IPS-18c (cell line): Measurements from ENCODE around the gene ATG101.
"Not testable (repeated sequence)": the region's sequence is repeated elsewhere in the genome, so short reads cannot be mapped to it uniquely, and the experiment has no call there.

ENCODE experiments used
- H3K4me3 ChIP-seq: 2 replicates; pipeline ENCODE4 v1.7.0; 2013; ENCODE audit warnings: low read depth, mild to moderate bottlenecking, low read length, moderate library complexity; ENCODE audit not compliant: insufficient read depth
- H3K9me3 ChIP-seq: one replicate; pipeline ENCODE4 v1.6.1; 2013; ENCODE audit warnings: mild to moderate bottlenecking, low read length, moderate library complexity; ENCODE audit not compliant: control insufficient read depth, insufficient read depth

The ATG101 gene

DNA sequence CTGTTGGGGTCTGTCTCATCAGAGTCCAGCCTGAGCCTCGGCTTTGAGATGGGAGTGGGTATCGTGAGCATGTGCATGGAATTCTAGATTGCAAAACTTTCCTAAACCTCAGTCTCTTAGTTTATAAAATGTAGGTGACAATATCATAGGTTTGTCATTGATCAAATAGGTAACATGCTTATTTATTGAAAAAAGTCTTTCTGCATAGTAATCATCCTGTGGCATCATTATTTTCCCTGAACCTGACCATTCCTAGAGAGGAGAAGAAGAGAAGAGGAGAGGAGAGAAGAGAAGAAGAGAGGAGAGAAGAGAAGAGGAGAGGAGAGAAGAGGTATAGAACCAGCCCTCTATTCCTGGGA is 13.8 kb downstream of the ATG101 start:
- H3K9me3 ChIP-seq: no peaks in the 10 kb centered on the region
- H3K4me3 ChIP-seq: no peak overlapping the region

DNA sequence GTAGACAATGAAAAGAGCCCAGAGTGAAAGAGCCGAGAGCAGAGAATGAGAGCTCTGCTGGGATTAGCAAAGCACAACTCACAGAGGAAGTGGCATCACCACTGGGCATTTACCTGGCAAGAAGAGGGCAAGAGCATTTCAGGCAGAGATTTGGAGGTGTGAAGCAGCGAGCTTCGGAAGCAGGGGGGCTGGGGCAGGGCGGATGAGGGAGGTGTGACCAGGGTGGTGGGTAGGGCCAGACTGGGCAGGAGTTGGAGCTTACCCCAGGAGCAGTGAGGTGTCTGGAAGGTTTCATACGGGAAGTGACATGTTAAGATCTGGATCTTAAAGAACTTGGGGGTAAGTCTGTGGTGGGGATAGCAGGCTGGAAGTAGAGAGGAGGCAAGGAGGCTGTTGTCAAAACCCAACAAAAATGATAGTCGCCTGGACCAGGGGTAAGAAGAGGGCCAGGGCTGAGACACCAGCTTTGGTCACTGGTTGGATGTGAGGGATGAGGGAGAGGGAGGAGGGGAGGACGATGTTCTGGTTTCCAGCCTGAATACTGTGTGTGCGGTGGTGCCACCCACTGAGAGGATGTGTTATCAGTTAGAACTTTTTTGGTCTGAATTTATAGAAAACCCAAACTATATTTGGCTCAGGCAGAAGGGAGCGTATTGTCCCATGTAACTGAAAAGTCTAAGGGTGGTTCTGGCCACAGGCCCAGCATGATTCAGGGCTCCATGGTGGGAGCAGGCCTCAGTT is 14.9 kb downstream of the ATG101 start:
- H3K9me3 ChIP-seq: no peaks in the 10 kb centered on the region
- H3K4me3 ChIP-seq: no peak overlapping the region

DNA sequence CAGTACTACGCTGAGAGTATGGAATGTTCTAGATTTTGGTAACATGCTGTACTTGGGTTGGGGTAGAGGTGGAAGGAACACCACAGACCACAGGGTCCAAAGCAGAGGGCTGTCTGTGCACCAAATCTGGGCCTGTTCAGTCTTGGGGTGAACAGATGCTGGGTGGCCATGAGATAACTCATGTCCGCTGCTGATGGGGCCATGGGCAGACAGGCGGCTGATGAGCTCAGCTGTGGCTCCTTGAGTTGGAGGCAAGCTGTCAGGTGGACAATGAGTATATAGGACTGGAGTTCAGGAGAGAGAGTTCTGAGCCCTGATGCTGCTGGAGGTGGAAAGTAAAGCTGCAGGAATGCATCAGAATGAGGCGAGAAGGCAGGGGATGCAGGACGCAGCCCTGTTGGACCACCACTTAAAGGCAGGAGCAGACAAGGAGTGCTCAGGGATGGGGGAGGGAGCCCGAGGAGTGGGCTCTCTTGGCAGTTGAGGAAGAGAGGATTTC is 16.0 kb downstream of the ATG101 start:
- no peaks in the 10 kb centered on the region for H3K9me3 ChIP-seq
- no peak overlapping the region for H3K4me3 ChIP-seq

DNA sequence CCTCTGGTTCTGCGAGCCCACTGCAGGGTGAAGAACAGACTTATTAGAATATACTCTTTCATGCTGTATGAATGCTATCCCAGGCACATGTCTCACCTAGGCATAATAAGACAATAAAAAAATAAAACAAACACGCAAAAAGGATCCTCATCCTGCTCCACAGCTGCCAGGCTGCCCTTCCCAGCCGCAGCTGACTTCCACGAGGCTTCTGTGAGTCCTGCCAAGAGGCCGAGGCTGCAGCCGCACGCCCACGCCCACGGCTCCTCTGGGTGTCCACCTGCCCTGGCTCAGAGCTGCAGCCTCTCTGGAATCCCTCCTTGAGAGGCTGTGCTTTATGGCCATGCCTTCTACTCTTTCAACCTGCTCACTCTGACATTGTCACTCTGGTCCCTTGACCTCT is 16.6 kb downstream of the ATG101 start:
- no peaks in the 10 kb centered on the region for H3K9me3 ChIP-seq
- H3K4me3 ChIP-seq: no peak overlapping the region

DNA sequence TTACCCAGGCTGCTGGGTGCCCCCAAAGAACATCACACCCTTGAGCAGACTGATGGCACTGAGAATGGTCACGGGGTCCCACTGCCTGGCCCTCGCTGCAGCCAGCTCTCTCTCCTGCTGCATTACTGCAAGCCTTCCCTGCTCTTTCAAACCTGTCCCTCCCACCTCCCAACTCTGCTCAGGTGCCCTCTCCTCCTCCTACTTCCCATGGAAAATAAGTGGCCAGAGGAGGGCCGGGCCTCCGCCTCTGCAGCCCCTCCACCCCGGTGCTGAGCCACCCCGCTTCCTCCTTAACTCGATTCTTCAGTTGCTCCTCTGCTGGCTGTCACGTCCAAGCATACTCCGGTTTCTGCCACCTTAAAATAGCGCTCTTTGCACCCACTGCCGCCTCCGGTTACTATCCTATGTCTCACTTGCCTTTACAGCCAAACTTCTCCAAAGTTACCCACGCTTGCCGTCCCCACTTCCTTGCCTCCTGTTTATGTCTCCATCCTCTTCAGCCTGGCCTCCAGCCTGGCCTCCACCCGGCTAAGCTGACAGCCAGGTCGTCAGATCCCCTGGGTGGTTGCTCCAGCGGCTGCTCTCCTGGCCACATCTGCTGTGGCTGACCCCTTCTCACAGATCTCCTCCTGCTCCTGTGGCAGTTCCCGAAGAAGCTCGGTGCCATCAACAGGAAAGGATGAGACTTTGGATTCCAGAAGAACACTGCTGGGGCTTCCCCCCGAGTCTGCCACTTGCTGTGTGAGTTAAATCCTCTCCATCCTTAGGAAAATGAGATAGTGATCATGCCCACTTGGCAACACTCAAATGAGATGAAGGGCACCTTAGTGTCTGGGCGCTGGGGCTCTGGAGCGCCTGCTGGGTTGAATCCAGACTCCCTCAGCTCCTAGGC is 17.4 kb downstream of the ATG101 start:
- H3K4me3 ChIP-seq: no peak overlapping the region

DNA sequence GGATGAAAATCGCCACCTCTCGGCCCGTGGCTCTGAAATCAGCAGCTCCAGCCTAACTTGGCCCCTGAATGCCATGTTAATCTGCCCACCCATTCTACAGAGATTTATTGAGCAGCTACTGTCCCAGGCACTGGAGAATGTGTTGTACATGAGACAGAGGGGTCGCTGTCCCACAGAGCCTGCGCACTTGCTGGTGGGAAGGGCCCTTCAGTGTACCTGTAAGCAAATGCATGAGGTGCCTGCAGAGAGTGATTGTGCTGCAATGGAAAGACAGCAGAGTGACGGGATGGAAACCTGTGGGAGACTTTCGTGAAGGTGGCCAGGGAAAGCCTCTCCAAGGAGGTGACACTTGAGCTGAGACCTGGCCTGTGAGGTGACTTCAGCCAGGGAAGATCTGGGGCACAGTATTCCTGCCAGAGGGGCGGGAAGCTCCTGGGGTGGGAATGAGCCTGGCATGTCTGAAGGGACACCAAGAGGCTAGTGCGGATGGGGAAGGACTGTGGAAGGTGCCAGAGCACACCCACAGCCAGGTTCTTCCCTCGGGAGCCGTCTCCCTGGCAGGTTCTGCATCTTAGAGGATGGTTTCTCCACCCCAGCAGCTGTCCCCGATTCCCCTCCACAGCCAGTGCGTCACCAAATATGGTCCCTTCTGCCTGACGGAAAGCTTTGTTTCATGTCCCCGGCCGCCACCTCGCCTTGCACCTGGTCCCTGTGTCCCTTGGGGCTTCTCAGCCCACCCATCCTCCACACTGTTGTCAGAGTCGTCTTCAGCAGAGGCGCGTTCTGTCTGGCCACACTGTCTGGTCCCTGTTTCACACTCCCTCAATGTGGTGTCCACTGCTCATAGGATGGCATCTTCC is 18.4 kb downstream of the ATG101 start:
- Histone ChIP-seq H3K4me3 (no peak overlapping the region), H3K9me3 (no peaks in the 10 kb centered on the region)

More for the DNA sequence above, 17.4 kb downstream of the ATG101 start:
- no peaks in the 10 kb centered on the region for H3K9me3 ChIP-seq

DNA sequence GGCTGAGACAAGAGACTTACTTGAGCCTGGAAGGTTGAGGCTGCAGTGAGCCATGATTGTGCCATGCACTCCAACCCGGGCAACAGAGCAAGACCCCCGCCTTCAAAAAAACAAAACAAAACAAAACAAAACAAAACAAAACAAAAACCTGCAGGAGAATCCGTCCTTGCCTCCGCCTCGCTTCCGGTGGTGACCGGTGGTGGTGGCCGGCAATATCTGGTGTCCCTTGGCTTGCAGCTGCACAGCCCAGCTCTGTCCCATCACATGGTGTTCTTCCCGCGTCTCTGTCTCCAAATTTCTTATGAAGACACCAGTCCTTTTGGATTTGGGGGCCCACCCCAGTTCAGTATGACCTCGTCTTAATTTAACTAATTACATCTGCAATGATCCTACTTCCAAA is 19.7 kb downstream of the ATG101 start:
- H3K9me3 ChIP-seq: no peaks in the 10 kb centered on the region
- H3K4me3 ChIP-seq: no peak overlapping the region

- Histone ChIP-seq H3K4me3 (no peak overlapping the region), H3K9me3 (no peaks in the 10 kb centered on the region)
Observed at GRCh38 chr12:52090291-52090690, 20.5 kb downstream of the ATG101 start.

GRCh38 chr12:52091061-52091460 is 21.3 kb downstream of the ATG101 start:
- Histone ChIP-seq H3K9me3 (no peaks in the 10 kb centered on the region), H3K4me3 (no peak overlapping the region)

DNA sequence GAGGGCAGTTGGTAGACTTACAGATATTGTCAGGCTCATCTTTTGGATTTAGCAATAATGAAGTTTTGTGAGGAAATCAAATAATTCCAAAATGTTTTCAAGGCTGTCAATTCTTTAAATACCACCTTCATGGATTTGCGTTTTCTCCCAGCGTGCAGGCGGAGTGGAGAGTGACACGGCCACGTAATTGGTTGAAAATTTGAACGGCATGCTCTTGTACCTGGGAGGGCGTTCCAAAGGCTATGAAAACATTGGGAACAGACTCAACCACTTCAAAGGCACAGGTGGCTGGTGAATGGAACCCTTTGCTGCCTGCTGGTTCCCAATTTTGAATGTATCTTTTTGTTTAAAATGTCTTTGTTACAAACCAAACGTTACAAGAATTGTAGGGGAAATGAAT is 22.1 kb downstream of the ATG101 start:
- Histone ChIP-seq H3K9me3 (no peaks in the 10 kb centered on the region), H3K4me3 (no peak overlapping the region)

DNA sequence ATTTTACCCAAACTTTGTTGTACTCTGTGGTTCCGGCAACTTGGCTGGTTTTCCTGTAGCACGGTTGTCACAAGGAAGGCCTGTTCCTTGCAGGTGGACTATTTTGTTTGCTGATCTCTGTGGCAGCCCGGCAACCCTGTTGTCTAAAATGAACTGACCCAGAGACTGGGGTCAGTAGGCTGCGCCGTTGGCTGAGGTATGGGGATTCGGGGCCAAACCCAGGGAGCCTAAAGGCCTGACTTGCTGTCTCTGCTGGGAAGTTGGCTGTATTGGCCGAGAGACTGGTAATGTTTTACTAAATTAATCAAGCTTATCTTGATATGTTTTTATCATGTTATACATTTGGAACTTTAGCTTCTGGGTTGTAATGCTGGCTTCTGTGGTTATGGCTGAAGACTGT is 23.6 kb downstream of the ATG101 start:
- H3K4me3 ChIP-seq: no peak overlapping the region
- H3K9me3 ChIP-seq: no peaks in the 10 kb centered on the region

DNA sequence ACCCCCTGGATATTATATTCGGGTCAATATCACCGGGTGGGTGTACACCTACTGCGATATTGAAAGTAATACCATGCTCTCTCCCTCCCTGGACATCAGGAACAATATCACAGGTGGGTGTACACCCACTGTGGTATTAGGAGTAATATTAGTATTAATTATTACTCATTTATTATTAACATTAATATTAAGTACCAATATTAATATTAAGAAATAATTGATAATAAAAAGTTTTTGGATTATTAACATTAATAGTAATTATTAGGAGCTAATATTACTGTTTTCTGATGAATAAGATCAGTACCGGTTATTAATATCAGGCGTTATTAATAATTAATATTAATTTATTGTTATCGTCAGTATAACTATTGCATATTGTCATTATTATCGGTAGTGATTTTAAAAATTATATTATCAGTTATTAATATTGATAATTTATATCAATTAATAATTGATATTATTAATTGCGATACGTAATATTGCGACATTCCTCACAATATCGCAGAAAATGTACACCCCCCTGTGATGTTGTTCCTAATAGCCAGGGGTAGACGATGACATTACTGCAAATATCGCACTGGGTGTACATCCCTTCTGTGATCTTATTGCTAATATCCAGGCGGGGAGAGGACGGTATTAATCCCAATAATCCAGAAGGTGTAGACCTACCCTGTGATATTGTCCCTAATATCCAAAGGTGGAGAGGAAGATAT is 26.7 kb downstream of the ATG101 start:
- H3K9me3 ChIP-seq: no peaks in the 10 kb centered on the region
- no peak overlapping the region for H3K4me3 ChIP-seq

GRCh38 chr12:52097045-52097666 is 27.4 kb downstream of the ATG101 start:
- Histone ChIP-seq H3K4me3 (no peak overlapping the region), H3K9me3 (no peaks in the 10 kb centered on the region)

DNA sequence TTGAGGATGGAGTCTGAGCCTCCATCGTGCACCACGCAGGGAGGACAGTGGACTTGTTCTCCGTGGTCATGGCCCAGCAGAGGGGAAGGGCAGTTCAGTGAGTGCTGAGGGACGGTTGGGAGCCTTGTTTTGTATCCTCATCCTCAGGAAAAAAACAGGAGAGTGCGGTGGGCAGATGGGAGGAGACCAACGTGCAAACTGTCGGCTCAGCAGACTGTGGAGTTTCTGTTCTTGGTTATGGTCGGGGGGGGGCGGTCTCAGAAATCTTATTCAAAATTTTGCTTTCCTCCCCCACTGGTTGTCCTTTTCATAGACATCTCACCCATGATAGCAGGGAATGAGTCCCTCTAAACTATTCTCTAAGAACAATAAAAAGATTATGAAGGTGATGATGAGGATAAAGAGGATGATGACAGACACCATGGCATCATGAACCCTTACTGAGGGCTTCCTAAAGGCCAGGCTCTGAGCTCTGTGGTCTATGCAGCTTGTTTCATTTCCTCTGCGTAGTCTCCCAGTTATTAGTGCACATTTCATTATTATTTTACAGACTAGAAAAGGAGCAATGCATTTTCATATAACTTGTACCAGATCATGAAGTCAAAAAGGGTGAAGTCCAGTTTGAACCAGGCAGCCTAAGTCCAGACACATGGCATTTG is 34.8 kb downstream of the ATG101 start:
- not testable (repeated sequence) for H3K9me3 ChIP-seq, H3K4me3 ChIP-seq

DNA sequence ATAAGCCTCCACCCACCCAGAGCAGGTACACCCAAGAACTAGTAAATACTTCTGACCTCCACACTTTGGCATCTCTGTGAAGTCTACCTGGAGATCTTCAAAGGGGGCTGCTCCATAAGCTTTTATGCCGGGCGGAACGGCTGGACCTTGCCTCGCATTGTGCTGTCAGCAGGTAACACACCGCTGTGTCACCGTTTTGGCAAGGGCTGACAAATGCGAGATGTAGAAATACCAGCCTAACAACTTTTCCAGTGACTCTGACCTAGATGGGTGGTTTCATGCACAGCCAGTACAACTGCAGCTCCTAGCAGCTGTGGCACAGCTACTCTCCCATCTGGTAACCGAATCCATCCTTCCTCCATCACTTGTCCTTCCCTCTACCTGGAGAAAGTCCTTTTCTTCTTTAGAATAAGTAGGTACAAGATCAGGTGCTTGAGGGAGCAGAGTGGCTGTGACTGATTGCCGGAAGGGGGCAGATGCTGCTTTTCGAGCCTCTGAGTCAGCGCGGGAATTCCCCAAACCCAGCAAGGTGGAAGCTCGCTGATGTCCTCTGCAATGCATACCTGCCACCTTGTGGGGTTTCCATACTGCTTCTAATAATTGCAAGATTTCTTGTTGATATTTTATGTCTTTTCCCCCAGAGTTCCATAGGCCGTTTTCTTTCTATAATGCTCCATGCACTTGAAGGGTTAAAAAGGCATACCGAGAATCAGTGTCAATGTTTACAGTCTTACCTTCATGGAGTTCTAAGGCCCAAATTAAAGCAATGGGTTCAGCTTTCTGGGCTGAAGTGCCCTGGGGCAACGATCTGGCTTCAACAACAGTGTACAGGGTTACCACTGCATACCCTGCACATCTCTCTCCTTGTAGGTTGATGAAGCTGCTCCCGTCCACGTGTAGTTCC is 46.7 kb downstream of the ATG101 start:
- not testable (repeated sequence) for H3K9me3 ChIP-seq, H3K4me3 ChIP-seq
